ENCODE data around the gene KRTAP4-16. TPM values are rescaled to one million over a fixed set of nuclear protein-coding genes. Genes with fewer than 3 reads are reported as not detected.
"Not testable (repeated sequence)": the region's sequence is repeated elsewhere in the genome, so short reads cannot be mapped to it uniquely, and the experiment has no call there.

KRTAP4-16 gene
- not detected for total RNA-seq

DNA sequence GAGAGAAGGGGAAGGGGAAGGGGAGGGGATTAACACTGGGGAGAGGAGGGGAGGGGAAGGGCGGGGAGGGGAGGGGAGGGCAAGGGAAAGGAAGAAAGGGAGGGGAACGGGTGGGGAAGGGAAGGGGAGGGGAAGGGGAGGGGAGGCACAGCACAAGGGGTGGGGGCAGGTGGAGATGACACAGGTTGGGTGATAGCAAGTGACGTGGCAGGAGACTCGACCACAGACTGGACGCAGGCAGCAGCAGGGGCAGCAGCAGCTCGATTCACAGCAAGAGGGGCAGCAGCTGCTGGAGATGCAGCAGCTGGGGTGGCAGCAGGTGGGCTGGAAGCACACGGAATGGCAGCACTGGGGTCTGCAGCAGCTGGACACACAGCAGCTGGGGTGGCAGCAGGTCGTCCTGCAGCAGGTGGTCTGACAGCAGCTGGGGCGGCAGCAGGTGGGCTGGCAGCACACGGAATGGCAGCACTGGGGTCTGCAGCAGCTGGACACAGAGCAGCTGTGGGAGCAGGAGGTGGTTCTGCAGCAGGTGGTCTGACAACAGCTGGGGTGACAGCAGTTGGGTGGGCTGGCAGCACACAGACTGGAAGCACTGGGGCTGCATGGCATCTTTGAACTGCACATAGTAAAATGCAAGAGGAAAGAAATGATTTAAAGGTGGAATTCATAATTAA lies at the start of gene KRTAP4-16:
Gene KRTAP4-16, minus strand, starts transcription at position 624 of the 674 bp plus-strand sequence. Its CDS starts 0 bp downstream, at position 624.
- Histone ChIP-seq H3K27me3 (peaks cover 0 to 15% (median 0%) of the 10 kb centered on the region in 4 donors), H3K27ac (no peak within 1 kb of the TSS), H3K36me3 (no peaks in the 10 kb centered on the region), H3K4me3 (no peak within 1 kb of the TSS), H3K4me1 (no peaks in the 10 kb centered on the region), H3K9me3 (no peaks in the 10 kb centered on the region)
- intact Hi-C loops (cut with DNase I): no loop called here
- no peak for DNase-seq
- TF ChIP-seq POLR2A (IDR thresholded peaks at IDR 0.05): no peak
- TF ChIP-seq, protein P1, sequence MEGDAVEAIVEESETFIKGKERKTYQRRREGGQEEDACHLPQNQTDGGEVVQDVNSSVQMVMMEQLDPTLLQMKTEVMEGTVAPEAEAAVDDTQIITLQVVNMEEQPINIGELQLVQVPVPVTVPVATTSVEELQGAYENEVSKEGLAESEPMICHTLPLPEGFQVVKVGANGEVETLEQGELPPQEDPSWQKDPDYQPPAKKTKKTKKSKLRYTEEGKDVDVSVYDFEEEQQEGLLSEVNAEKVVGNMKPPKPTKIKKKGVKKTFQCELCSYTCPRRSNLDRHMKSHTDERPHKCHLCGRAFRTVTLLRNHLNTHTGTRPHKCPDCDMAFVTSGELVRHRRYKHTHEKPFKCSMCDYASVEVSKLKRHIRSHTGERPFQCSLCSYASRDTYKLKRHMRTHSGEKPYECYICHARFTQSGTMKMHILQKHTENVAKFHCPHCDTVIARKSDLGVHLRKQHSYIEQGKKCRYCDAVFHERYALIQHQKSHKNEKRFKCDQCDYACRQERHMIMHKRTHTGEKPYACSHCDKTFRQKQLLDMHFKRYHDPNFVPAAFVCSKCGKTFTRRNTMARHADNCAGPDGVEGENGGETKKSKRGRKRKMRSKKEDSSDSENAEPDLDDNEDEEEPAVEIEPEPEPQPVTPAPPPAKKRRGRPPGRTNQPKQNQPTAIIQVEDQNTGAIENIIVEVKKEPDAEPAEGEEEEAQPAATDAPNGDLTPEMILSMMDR (IDR thresholded peaks at IDR 0.05): no peak
- WGBS, 2 donors: 49 to 76% methylated on average over 8 to 9 of the region's 10 CpGs

DNA sequence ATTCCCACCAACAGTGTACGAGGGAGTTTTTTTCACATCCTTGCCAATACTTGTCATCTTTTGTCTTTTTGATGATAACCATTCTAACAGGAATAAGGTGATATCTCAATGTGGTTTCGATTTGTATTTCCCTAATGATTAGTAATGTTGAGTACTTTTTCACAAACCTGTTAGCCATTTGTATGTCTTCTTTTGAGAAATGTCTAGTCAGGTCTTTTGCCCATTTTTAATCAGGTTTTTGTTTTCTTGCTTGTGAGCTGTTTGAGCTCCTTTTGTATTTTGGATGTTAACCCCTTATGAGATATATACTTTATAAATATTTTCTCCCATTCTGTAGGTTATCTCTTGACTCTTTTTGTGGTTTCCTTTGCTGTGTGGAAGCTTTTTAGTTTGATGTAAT lies 49.5 kb upstream of the KRTAP4-16 start:
- Histone ChIP-seq H3K27me3 (no peaks in the 10 kb centered on the region), H3K4me1 (no peaks in the 10 kb centered on the region), H3K9me3 (no peaks in the 10 kb centered on the region), H3K27ac (no peak overlapping the region), H3K4me3 (no peak overlapping the region), H3K36me3 (no peaks in the 10 kb centered on the region)
- 72 to 73% methylated on average over 2 of the region's 2 CpGs for WGBS, 2 donors
- intact Hi-C loops (cut with DNase I): no loop called here
- no peak for DNase-seq
- TF ChIP-seq, protein P1 (IDR thresholded peaks at IDR 0.05): no peak
- no peak for TF ChIP-seq POLR2A (IDR thresholded peaks at IDR 0.05)

DNA sequence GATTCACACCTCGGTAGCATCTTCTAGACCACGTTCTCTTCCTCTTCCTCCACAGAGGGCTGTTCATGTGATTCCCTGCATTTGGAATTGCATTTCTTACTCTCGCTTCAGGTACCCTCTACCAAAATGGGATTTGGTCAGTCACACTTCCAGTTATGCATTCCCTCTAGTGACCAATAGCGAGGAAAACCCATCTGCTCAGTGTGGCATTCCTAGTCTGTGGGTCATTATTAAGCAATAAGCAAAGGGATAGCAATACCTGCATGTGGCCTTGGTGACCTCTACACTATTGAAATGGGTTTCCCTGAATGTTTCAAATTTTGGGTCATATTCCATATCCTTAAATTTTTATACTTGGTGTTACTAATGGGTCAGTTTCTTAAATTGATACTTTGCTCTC lies 48.0 kb upstream of the KRTAP4-16 start:
- Histone ChIP-seq H3K36me3 (no peaks in the 10 kb centered on the region), H3K4me3 (no peak overlapping the region), H3K9me3 (no peaks in the 10 kb centered on the region), H3K4me1 (no peaks in the 10 kb centered on the region), H3K27me3 (no peaks in the 10 kb centered on the region), H3K27ac (no peak overlapping the region)
- WGBS, 2 donors: 79 to 84% methylated on average over 4 of the region's 4 CpGs
- TF ChIP-seq, protein P1 (IDR thresholded peaks at IDR 0.05): no peak
- no peak for TF ChIP-seq POLR2A (IDR thresholded peaks at IDR 0.05)
- no peak for DNase-seq
- intact Hi-C loops (cut with DNase I): no loop called here

DNA sequence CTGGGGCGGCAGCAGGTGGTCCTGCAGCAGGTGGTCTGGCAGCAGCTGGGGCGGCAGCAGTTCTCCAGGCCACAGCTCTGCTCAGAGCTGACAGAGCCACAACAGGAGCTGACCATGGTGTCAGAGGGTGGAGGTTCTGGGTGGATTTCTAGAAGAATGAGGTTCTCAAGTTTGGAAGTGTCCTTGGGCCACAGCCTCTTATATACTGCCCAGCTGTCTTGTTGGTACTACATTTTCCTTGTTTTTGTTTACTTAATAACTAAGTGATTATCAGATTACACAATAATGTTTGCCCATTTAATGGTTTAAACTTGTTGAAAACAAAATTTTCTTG lies 47.6 kb upstream of the KRTAP4-16 start, which contains the start of gene KRTAP4-5:
Gene KRTAP4-5, minus strand, starts transcription at position 174 of the 334 bp plus-strand sequence. Its CDS starts 58 bp downstream, at position 116.
- Histone ChIP-seq H3K9me3 (no peaks in the 10 kb centered on the region), H3K27me3 (no peaks in the 10 kb centered on the region), H3K36me3 (no peaks in the 10 kb centered on the region), H3K4me3 (no peak within 1 kb of the TSS), H3K27ac (no peak within 1 kb of the TSS), H3K4me1 (no peaks in the 10 kb centered on the region)
- TF ChIP-seq, protein P1 (IDR thresholded peaks at IDR 0.05): no peak
- TF ChIP-seq POLR2A (IDR thresholded peaks at IDR 0.05): no peak
- intact Hi-C loops (cut with DNase I): no loop called here
- WGBS, 2 donors: 69% methylated on average over 2 of the region's 2 CpGs; no CpG with 5 or more reads in 1 of the 2 donors
- no peak for DNase-seq

DNA sequence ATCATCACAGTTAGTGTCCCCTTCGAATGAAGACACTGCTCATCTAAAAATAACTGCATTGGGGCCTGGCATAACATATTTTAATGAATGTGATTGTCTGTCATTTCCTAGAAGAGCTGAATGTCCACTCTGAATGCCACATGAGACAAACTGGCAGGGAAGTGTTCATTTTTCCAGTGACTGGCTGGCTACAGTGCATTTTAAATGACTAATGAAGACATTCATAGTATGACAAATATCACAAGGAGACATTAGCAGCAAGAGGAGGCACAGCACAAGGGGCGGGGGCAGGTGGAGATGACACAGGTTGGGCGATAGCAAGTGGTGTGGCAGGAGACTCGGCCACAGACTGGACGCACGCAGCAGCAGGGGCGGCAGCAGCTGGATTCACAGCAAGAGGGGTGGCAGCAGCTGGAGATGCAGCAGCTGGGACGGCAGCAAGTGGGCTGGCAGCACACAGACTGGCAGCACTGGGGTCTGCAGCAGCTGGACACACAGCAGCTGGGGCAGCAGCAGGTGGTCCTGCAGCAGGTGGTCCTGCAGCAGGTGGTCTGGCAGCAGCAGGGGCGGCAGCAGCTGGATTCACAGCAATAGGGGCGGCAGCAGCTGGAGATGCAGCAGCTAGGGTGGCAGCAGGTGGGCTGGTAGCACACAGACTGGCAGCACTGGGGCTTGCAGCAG lies 47.1 kb upstream of the KRTAP4-16 start:
- H3K9me3 ChIP-seq; intact Hi-C loops (cut with DNase I); H3K27ac ChIP-seq; H3K36me3 ChIP-seq; DNase-seq; H3K27me3 ChIP-seq; H3K4me3 ChIP-seq; H3K4me1 ChIP-seq: not testable (repeated sequence)
- 76 to 82% methylated on average over 7 to 8 of the region's 10 CpGs for WGBS, 2 donors

Measured in esophagus squamous epithelium (tissue), 5 donors.